Left hindlimb (tissue), 1 donor: ENCODE data around the gene DPH2.

ENCODE experiments used
- DNase-seq: peaks from one replicate; pipeline ENCODE4 v3.0.0-alpha.2; 2018

DPH2 gene

GRCh38 chr1:43969746-43970466 is at the start of gene DPH2:
DPH2 (plus strand) TSS chr1:43970010; CDS start chr1:43970176, 166 bp downstream.
- peak; percentile 98 for DNase-seq

GRCh38 chr1:43921022-43921421 is 48.8 kb upstream of the DPH2 start:
- DNase-seq: no peak

GRCh38 chr1:43924516-43924915 is 45.3 kb upstream of the DPH2 start:
- DNase-seq: no peak

GRCh38 chr1:43925846-43926245 is 44.0 kb upstream of the DPH2 start:
- DNase-seq: no peak

- no peak for DNase-seq
Measured at GRCh38 chr1:43930168-43930948, 39.5 kb upstream of the DPH2 start.

- no peak for DNase-seq
Measured at GRCh38 chr1:43930949-43931275, 38.9 kb upstream of the DPH2 start.

- no peak for DNase-seq
Measured at GRCh38 chr1:43931711-43932660, 37.8 kb upstream of the DPH2 start.

- DNase-seq: peak; percentile 32
Measured at GRCh38 chr1:43932786-43933385, 36.9 kb upstream of the DPH2 start.

- peak; percentile 63 for DNase-seq
Measured at GRCh38 chr1:43933386-43934100, 36.3 kb upstream of the DPH2 start, which contains the start of gene ARTN. ARTN (plus strand) TSS chr1:43933801; CDS start chr1:43935657, 1,856 bp downstream.

- peak; percentile 80 for DNase-seq
Measured at GRCh38 chr1:43934101-43934985, 35.5 kb upstream of the DPH2 start.

GRCh38 chr1:43934986-43935324 is 34.9 kb upstream of the DPH2 start:
- no peak for DNase-seq

GRCh38 chr1:43935711-43936427 is 33.9 kb upstream of the DPH2 start:
- no peak for DNase-seq

- peak; percentile 39 for DNase-seq
Measured at GRCh38 chr1:43936431-43937151, 33.2 kb upstream of the DPH2 start.

- DNase-seq: no peak
Measured at GRCh38 chr1:43937179-43937865, 32.5 kb upstream of the DPH2 start.

GRCh38 chr1:43938383-43938782 is 31.4 kb upstream of the DPH2 start:
- DNase-seq: no peak

- no peak for DNase-seq
Measured at GRCh38 chr1:43938892-43939587, 30.8 kb upstream of the DPH2 start.

- DNase-seq: no peak
Measured at GRCh38 chr1:43942411-43942810, 27.4 kb upstream of the DPH2 start.

GRCh38 chr1:43944860-43945259 is 24.9 kb upstream of the DPH2 start:
- DNase-seq: no peak
